Measurements from ENCODE around the gene PIK3R1. TPM values are rescaled to one million over a fixed set of nuclear protein-coding genes. Genes with fewer than 3 reads are reported as not detected.
A peak's percentile ranks its signal among the peaks of the same experiment; 100 is the strongest.

Gene PIK3R1
- polyA plus RNA-seq (ENCODE audit: insufficient read length in 3 of 3), result 10 to 100 TPM; 77.7 to 90.2 (median 85.2) TPM

GRCh38 chr5:68215208-68215897 is at the start of gene PIK3R1:
TSS of gene PIK3R1 (plus strand) at chr5:68215756. CDS start at chr5:68226676, 10,920 bp downstream.
- DNase-seq (ENCODE audit: low read depth in 3 of 3, low spot score in 2 of 3), result peak in 2 of 3 donors; percentile 88 to 92

GRCh38 chr5:68167195-68167651 is 48.3 kb upstream of the PIK3R1 start:
- no peak for DNase-seq (ENCODE audit: low read depth in 3 of 3, low spot score in 2 of 3)

- DNase-seq (ENCODE audit: low read depth in 3 of 3, low spot score in 2 of 3), result peak in 2 of 3 donors; percentile 47 to 65
Observed at GRCh38 chr5:68169903-68170302, 45.7 kb upstream of the PIK3R1 start.

GRCh38 chr5:68170826-68171558 is 44.6 kb upstream of the PIK3R1 start:
- DNase-seq (ENCODE audit: low read depth in 3 of 3, low spot score in 2 of 3), result no peak

- no peak for DNase-seq (ENCODE audit: low read depth in 3 of 3, low spot score in 2 of 3)
Observed at GRCh38 chr5:68172314-68172713, 43.2 kb upstream of the PIK3R1 start.

GRCh38 chr5:68173007-68173406 is 42.5 kb upstream of the PIK3R1 start:
- no peak for DNase-seq (ENCODE audit: low read depth in 3 of 3, low spot score in 2 of 3)

- DNase-seq (ENCODE audit: low read depth in 3 of 3, low spot score in 2 of 3), result no peak
Observed at GRCh38 chr5:68176253-68176652, 39.3 kb upstream of the PIK3R1 start.

- DNase-seq (ENCODE audit: low read depth in 3 of 3, low spot score in 2 of 3), result no peak
Observed at GRCh38 chr5:68176802-68177479, 38.6 kb upstream of the PIK3R1 start.

- DNase-seq (ENCODE audit: low read depth in 3 of 3, low spot score in 2 of 3), result no peak
Observed at GRCh38 chr5:68177676-68178075, 37.9 kb upstream of the PIK3R1 start.

GRCh38 chr5:68178579-68178978 is 37.0 kb upstream of the PIK3R1 start:
- DNase-seq (ENCODE audit: low read depth in 3 of 3, low spot score in 2 of 3), result no peak

- DNase-seq (ENCODE audit: low read depth in 3 of 3, low spot score in 2 of 3), result no peak
Observed at GRCh38 chr5:68180121-68181038, 35.2 kb upstream of the PIK3R1 start.

- DNase-seq (ENCODE audit: low read depth in 3 of 3, low spot score in 2 of 3), result no peak
Observed at GRCh38 chr5:68181039-68181599, 34.4 kb upstream of the PIK3R1 start.

GRCh38 chr5:68182094-68182493 is 33.5 kb upstream of the PIK3R1 start:
- DNase-seq (ENCODE audit: low read depth in 3 of 3, low spot score in 2 of 3), result no peak

GRCh38 chr5:68182534-68182933 is 33.0 kb upstream of the PIK3R1 start:
- no peak for DNase-seq (ENCODE audit: low read depth in 3 of 3, low spot score in 2 of 3)

GRCh38 chr5:68187268-68188055 is 28.1 kb upstream of the PIK3R1 start:
- DNase-seq (ENCODE audit: low read depth in 3 of 3, low spot score in 2 of 3), result peak in 1 of 3 donors; percentile 23

- DNase-seq (ENCODE audit: low read depth in 3 of 3, low spot score in 2 of 3), result no peak
Observed at GRCh38 chr5:68189171-68189570, 26.4 kb upstream of the PIK3R1 start.

- no peak for DNase-seq (ENCODE audit: low read depth in 3 of 3, low spot score in 2 of 3)
Observed at GRCh38 chr5:68189613-68190012, 25.9 kb upstream of the PIK3R1 start.

- DNase-seq (ENCODE audit: low read depth in 3 of 3, low spot score in 2 of 3), result no peak
Observed at GRCh38 chr5:68190619-68191018, 24.9 kb upstream of the PIK3R1 start.

- no peak for DNase-seq (ENCODE audit: low read depth in 3 of 3, low spot score in 2 of 3)
Observed at GRCh38 chr5:68191083-68191791, 24.3 kb upstream of the PIK3R1 start.
